ENCODE measurements around the gene VSTM2L.

VSTM2L gene

GRCh38 chr20:37901240-37901639 lies 1.7 kb upstream of the VSTM2L start:
- Histone ChIP-seq H3K4me3 (ENCODE audit: insufficient read depth, low read depth, low read length, poor library complexity, severe bottlenecking) (no peak overlapping the region), H3K9me3 (ENCODE audit: control insufficient read depth, low read length) (no peaks in the 10 kb centered on the region), H3K36me3 (ENCODE audit: control insufficient read depth, insufficient read depth, low read length) (no peaks in the 10 kb centered on the region), H3K4me1 (ENCODE audit: control insufficient read depth, insufficient read depth, low read length, poor library complexity, severe bottlenecking) (peaks cover 2% of the 10 kb centered on the region), H3K27ac (ENCODE audit: insufficient read depth, low read length, poor library complexity, severe bottlenecking) (no peak overlapping the region), H3K27me3 (replicated peaks; ENCODE audit: control insufficient read depth, insufficient read depth, low read length, poor library complexity, severe bottlenecking) (no peaks in the 10 kb centered on the region)
- no peak for DNase-seq

- no peak overlapping the region for H3K4me3 ChIP-seq (ENCODE audit: insufficient read depth, low read depth, low read length, poor library complexity, severe bottlenecking)
- peaks cover 2% of the 10 kb centered on the region for H3K4me1 ChIP-seq (ENCODE audit: control insufficient read depth, insufficient read depth, low read length, poor library complexity, severe bottlenecking)
- no peak for DNase-seq
- H3K27ac ChIP-seq (ENCODE audit: insufficient read depth, low read length, poor library complexity, severe bottlenecking) = no peak overlapping the region
- no peaks in the 10 kb centered on the region for H3K27me3 ChIP-seq (replicated peaks; ENCODE audit: control insufficient read depth, insufficient read depth, low read length, poor library complexity, severe bottlenecking)
- no peaks in the 10 kb centered on the region for H3K36me3 ChIP-seq (ENCODE audit: control insufficient read depth, insufficient read depth, low read length)
- no peaks in the 10 kb centered on the region for H3K9me3 ChIP-seq (ENCODE audit: control insufficient read depth, low read length)
Measured at GRCh38 chr20:37901654-37902503, 1.0 kb upstream of the VSTM2L start.

- Histone ChIP-seq H3K4me1 (ENCODE audit: control insufficient read depth, insufficient read depth, low read length, poor library complexity, severe bottlenecking) (peaks cover 2% of the 10 kb centered on the region), H3K27me3 (replicated peaks; ENCODE audit: control insufficient read depth, insufficient read depth, low read length, poor library complexity, severe bottlenecking) (no peaks in the 10 kb centered on the region)
Measured at GRCh38 chr20:37903317-37904007, 535 bp downstream of the VSTM2L start.

GRCh38 chr20:37904008-37904642 lies 1.2 kb downstream of the VSTM2L start:
- no peak for DNase-seq
- Histone ChIP-seq H3K27me3 (replicated peaks; ENCODE audit: control insufficient read depth, insufficient read depth, low read length, poor library complexity, severe bottlenecking) (no peaks in the 10 kb centered on the region), H3K4me3 (ENCODE audit: insufficient read depth, low read depth, low read length, poor library complexity, severe bottlenecking) (no peak overlapping the region)

More at GRCh38 chr20:37903317-37904007, 535 bp downstream of the VSTM2L start:
- Histone ChIP-seq H3K9me3 (ENCODE audit: control insufficient read depth, low read length) (no peaks in the 10 kb centered on the region), H3K27ac (ENCODE audit: insufficient read depth, low read length, poor library complexity, severe bottlenecking) (no peak overlapping the region), H3K36me3 (ENCODE audit: control insufficient read depth, insufficient read depth, low read length) (no peaks in the 10 kb centered on the region), H3K4me3 (ENCODE audit: insufficient read depth, low read depth, low read length, poor library complexity, severe bottlenecking) (no peak overlapping the region)
- no peak for DNase-seq

GRCh38 chr20:37904845-37905373 lies 2.0 kb downstream of the VSTM2L start:
- H3K4me1 ChIP-seq (ENCODE audit: control insufficient read depth, insufficient read depth, low read length, poor library complexity, severe bottlenecking) = peaks cover 2% of the 10 kb centered on the region
- H3K27ac ChIP-seq (ENCODE audit: insufficient read depth, low read length, poor library complexity, severe bottlenecking) = no peak overlapping the region
- H3K27me3 ChIP-seq (replicated peaks; ENCODE audit: control insufficient read depth, insufficient read depth, low read length, poor library complexity, severe bottlenecking) = no peaks in the 10 kb centered on the region
- H3K9me3 ChIP-seq (ENCODE audit: control insufficient read depth, low read length) = no peaks in the 10 kb centered on the region
- no peaks in the 10 kb centered on the region for H3K36me3 ChIP-seq (ENCODE audit: control insufficient read depth, insufficient read depth, low read length)
- no peak overlapping the region for H3K4me3 ChIP-seq (ENCODE audit: insufficient read depth, low read depth, low read length, poor library complexity, severe bottlenecking)
- DNase-seq = no peak

More at GRCh38 chr20:37904008-37904642, 1.2 kb downstream of the VSTM2L start:
- peaks cover 2% of the 10 kb centered on the region for H3K4me1 ChIP-seq (ENCODE audit: control insufficient read depth, insufficient read depth, low read length, poor library complexity, severe bottlenecking)
- H3K9me3 ChIP-seq (ENCODE audit: control insufficient read depth, low read length) = no peaks in the 10 kb centered on the region
- no peaks in the 10 kb centered on the region for H3K36me3 ChIP-seq (ENCODE audit: control insufficient read depth, insufficient read depth, low read length)
- no peak overlapping the region for H3K27ac ChIP-seq (ENCODE audit: insufficient read depth, low read length, poor library complexity, severe bottlenecking)

GRCh38 chr20:37905671-37906613 lies 3.0 kb downstream of the VSTM2L start:
- Histone ChIP-seq H3K27ac (ENCODE audit: insufficient read depth, low read length, poor library complexity, severe bottlenecking) (no peak overlapping the region), H3K4me3 (ENCODE audit: insufficient read depth, low read depth, low read length, poor library complexity, severe bottlenecking) (no peak overlapping the region), H3K4me1 (ENCODE audit: control insufficient read depth, insufficient read depth, low read length, poor library complexity, severe bottlenecking) (peaks cover 2% of the 10 kb centered on the region), H3K27me3 (replicated peaks; ENCODE audit: control insufficient read depth, insufficient read depth, low read length, poor library complexity, severe bottlenecking) (no peaks in the 10 kb centered on the region), H3K9me3 (ENCODE audit: control insufficient read depth, low read length) (no peaks in the 10 kb centered on the region), H3K36me3 (ENCODE audit: control insufficient read depth, insufficient read depth, low read length) (no peaks in the 10 kb centered on the region)
- no peak for DNase-seq

GRCh38 chr20:37907330-37907676 lies 4.4 kb downstream of the VSTM2L start:
- Histone ChIP-seq H3K4me3 (ENCODE audit: insufficient read depth, low read depth, low read length, poor library complexity, severe bottlenecking) (no peak overlapping the region), H3K4me1 (ENCODE audit: control insufficient read depth, insufficient read depth, low read length, poor library complexity, severe bottlenecking) (peaks cover 2% of the 10 kb centered on the region), H3K36me3 (ENCODE audit: control insufficient read depth, insufficient read depth, low read length) (no peaks in the 10 kb centered on the region), H3K9me3 (ENCODE audit: control insufficient read depth, low read length) (no peaks in the 10 kb centered on the region), H3K27me3 (replicated peaks; ENCODE audit: control insufficient read depth, insufficient read depth, low read length, poor library complexity, severe bottlenecking) (no peaks in the 10 kb centered on the region), H3K27ac (ENCODE audit: insufficient read depth, low read length, poor library complexity, severe bottlenecking) (no peak overlapping the region)
- no peak for DNase-seq

GRCh38 chr20:37907677-37908401 lies 4.9 kb downstream of the VSTM2L start:
- no peaks in the 10 kb centered on the region for H3K36me3 ChIP-seq (ENCODE audit: control insufficient read depth, insufficient read depth, low read length)
- no peaks in the 10 kb centered on the region for H3K9me3 ChIP-seq (ENCODE audit: control insufficient read depth, low read length)
- DNase-seq = no peak
- H3K4me1 ChIP-seq (ENCODE audit: control insufficient read depth, insufficient read depth, low read length, poor library complexity, severe bottlenecking) = no peaks in the 10 kb centered on the region
- H3K27ac ChIP-seq (ENCODE audit: insufficient read depth, low read length, poor library complexity, severe bottlenecking) = no peak overlapping the region
- H3K4me3 ChIP-seq (ENCODE audit: insufficient read depth, low read depth, low read length, poor library complexity, severe bottlenecking) = no peak overlapping the region
- no peaks in the 10 kb centered on the region for H3K27me3 ChIP-seq (replicated peaks; ENCODE audit: control insufficient read depth, insufficient read depth, low read length, poor library complexity, severe bottlenecking)

- H3K27me3 ChIP-seq (replicated peaks; ENCODE audit: control insufficient read depth, insufficient read depth, low read length, poor library complexity, severe bottlenecking) = no peaks in the 10 kb centered on the region
- H3K36me3 ChIP-seq (ENCODE audit: control insufficient read depth, insufficient read depth, low read length) = no peaks in the 10 kb centered on the region
- DNase-seq = no peak
- H3K4me3 ChIP-seq (ENCODE audit: insufficient read depth, low read depth, low read length, poor library complexity, severe bottlenecking) = no peak overlapping the region
- H3K9me3 ChIP-seq (ENCODE audit: control insufficient read depth, low read length) = no peaks in the 10 kb centered on the region
- H3K4me1 ChIP-seq (ENCODE audit: control insufficient read depth, insufficient read depth, low read length, poor library complexity, severe bottlenecking) = peaks cover 5% of the 10 kb centered on the region
- no peak overlapping the region for H3K27ac ChIP-seq (ENCODE audit: insufficient read depth, low read length, poor library complexity, severe bottlenecking)
Measured at GRCh38 chr20:37911261-37911660, 8.3 kb downstream of the VSTM2L start.

Measured in effector memory CD4-positive, alpha-beta T cell (primary cell).